Tibial nerve (tissue), 4 donors: ENCODE measurements around the gene CAPN11. TPM values are rescaled to one million over a fixed set of nuclear protein-coding genes. Genes with fewer than 3 reads are reported as not detected.
A peak's percentile ranks its signal among the peaks of the same experiment; 100 is the strongest.

Source experiments
- DNase-seq, 2 donors: peaks; one replicate each; pipeline ENCODE4 v3.0.0-alpha.2; 2019; ENCODE audit warnings: low spot score in 2 of 2
- H3K27ac ChIP-seq, 4 donors: fragments of 200-600 bp; sonication (generic) in 3 of 4; one replicate each; pipeline ENCODE4 v1.5.1; 2017 to 2019; ENCODE audit warnings: mild to moderate bottlenecking in 1 of 4
- H3K27me3 ChIP-seq, 2 donors: fragments of 200-600 bp; sonication (generic) in 1 of 2; one replicate each; pipeline versions ENCODE4 v1.5.1 to v1.6.0; 2017 to 2019
- H3K36me3 ChIP-seq, 3 donors: fragments of 200-600 bp; sonication (generic); one replicate each; pipeline ENCODE4 v1.5.1; 2018 to 2019
- H3K4me1 ChIP-seq, 4 donors: fragments of 200-600 bp; sonication (generic) in 3 of 4; one replicate each; pipeline ENCODE4 v1.5.1; 2017 to 2019
- H3K4me3 ChIP-seq, 4 donors: fragments of 200-600 bp; sonication (generic) in 3 of 4; one replicate each; pipeline ENCODE4 v1.5.1; 2017 to 2019; ENCODE audit warnings: mild to moderate bottlenecking in 1 of 4, moderate library complexity in 1 of 4
- H3K9me3 ChIP-seq, 4 donors: fragments of 200-600 bp; sonication (generic) in 3 of 4; one replicate each; pipeline ENCODE4 v1.5.1; 2017 to 2019
- CTCF ChIP-seq, 5 experiments: fragments of 200-600 bp in 3 of 5; fragments of 450-650 bp in 2 of 5; sonication (generic) in 3 of 5; IDR thresholded peaks; one replicate each; pipeline ENCODE4 v1.5.1; 2016 to 2019; ENCODE audit warnings: antibody characterized with exemption in 5 of 5, mild to moderate bottlenecking in 3 of 5, moderate library complexity in 2 of 5
- EP300 ChIP-seq, 2 donors: sonication (generic); formaldehyde crosslinking; IDR thresholded peaks; one replicate each; pipeline ENCODE4 v1.6.1; 2017; ENCODE audit warnings: antibody characterized with exemption in 2 of 2, mild to moderate bottlenecking in 1 of 2
- POLR2A ChIP-seq, 2 donors: fragments of 450-650 bp; IDR thresholded peaks; one replicate each; pipeline ENCODE4 v1.6.1; 2017; ENCODE audit warnings: antibody characterized with exemption in 2 of 2, mild to moderate bottlenecking in 2 of 2, moderate library complexity in 2 of 2
- WGBS, 2 donors: methylation state at CpG; one replicate each; pipeline ENCODE4 v1.1.5; 2018; 5-methylcytosine and 5-hydroxymethylcytosine counted together
- total RNA-seq, 4 donors: library from RNA; depleted of rRNA; stranded (reverse); fragments of >200 nt; gene quantifications; one replicate each; pipeline ENCODE4 v1.1.0, GENCODE V29; 2016

CAPN11 gene
- total RNA-seq, 4 donors from 2014 or later, result 0.21 to 6.5 (median 4.2) TPM

GRCh38 chr6:44186635-44187025 is 28.0 kb downstream of the CAPN11 start:
- Histone ChIP-seq H3K27me3 (no peaks in the 10 kb centered on the region), H3K4me1 (no peaks in the 10 kb centered on the region), H3K27ac (peak overlapping the region in 1 of 4 donors; percentile 38), H3K36me3 (no peaks in the 10 kb centered on the region), H3K4me3 (no peak overlapping the region), H3K9me3 (no peaks in the 10 kb centered on the region)
- 58 to 71% methylated on average over 7 of the region's 7 CpGs for WGBS, 2 donors
- no peak for TF ChIP-seq EP300 (IDR thresholded peaks at IDR 0.05)
- TF ChIP-seq CTCF (IDR thresholded peaks at IDR 0.05), result no peak
- TF ChIP-seq POLR2A (IDR thresholded peaks at IDR 0.05), result no peak
- no peak for DNase-seq

DNA sequence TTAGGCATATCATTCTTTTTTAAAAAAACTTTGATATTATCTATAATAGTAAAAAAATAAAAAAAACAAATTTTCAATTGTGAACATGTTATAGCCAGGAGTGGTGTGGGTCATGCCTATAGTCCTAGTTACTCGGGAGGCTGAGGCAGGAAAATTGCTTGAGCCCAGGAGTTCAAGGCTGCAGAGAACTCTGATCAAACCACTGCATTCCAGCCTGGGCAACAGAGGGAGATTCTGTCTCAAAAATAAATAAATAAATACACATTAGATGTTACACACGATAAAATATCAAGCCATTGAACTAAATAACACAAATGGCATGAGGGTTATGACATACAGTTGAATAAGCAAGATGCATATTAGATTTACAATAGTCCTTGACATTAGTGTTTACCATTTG is 30.2 kb downstream of the CAPN11 start:
- no peaks in the 10 kb centered on the region for H3K4me1 ChIP-seq
- no peak overlapping the region for H3K4me3 ChIP-seq
- WGBS, 2 donors, result 59 to 61% methylated on average over 2 of the region's 2 CpGs
- no peaks in the 10 kb centered on the region for H3K36me3 ChIP-seq
- H3K27ac ChIP-seq, result no peak overlapping the region
- no peak for DNase-seq
- no peaks in the 10 kb centered on the region for H3K27me3 ChIP-seq
- no peak for TF ChIP-seq EP300 (IDR thresholded peaks at IDR 0.05)
- no peak for TF ChIP-seq CTCF (IDR thresholded peaks at IDR 0.05)
- no peak for TF ChIP-seq POLR2A (IDR thresholded peaks at IDR 0.05)
- no peaks in the 10 kb centered on the region for H3K9me3 ChIP-seq

DNA sequence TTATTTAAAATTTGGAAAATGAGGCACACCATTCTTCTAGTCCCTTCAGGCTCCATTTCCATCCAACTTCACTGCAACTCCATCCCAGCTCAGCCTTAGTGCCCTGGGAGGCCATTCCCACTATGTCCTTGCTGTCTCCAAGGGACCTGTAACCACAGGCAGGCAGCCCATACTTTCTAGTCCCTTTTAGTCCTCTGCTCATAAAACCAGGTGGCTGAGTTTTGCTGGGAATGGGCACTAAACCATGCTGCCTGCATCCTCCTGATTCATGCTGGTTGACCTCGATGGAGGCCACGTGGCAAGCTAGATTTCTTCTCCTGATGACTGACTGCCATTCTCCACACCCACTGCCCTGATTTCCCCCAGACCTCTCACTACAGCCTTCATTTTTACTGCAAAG is 30.6 kb downstream of the CAPN11 start:
- Histone ChIP-seq H3K4me1 (no peaks in the 10 kb centered on the region), H3K36me3 (no peaks in the 10 kb centered on the region), H3K4me3 (no peak overlapping the region), H3K9me3 (no peaks in the 10 kb centered on the region), H3K27ac (no peak overlapping the region), H3K27me3 (no peaks in the 10 kb centered on the region)
- TF ChIP-seq EP300 (IDR thresholded peaks at IDR 0.05), result no peak
- TF ChIP-seq CTCF (IDR thresholded peaks at IDR 0.05), result no peak
- TF ChIP-seq POLR2A (IDR thresholded peaks at IDR 0.05), result no peak
- DNase-seq, result no peak
- 73% methylated on average over 2 of the region's 2 CpGs for WGBS, 2 donors

DNA sequence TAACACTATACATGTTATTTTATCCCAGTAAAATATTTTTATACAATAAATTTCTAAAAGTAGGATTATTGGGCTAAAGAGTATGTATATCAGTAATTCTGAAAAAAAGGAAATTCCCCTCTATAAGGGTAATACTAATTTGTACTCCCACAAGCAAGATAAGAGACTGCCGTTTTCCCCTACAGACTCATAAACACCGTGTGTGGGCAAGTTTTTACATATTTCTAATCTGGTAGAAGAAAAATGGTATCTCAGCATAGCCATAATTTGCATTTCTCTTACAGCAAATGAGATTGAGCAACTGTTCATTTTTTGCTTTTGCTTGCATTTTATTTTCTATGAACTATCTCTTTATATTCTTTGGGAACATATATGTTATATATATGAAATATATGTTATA is 32.1 kb downstream of the CAPN11 start:
- no peaks in the 10 kb centered on the region for H3K9me3 ChIP-seq
- H3K4me3 ChIP-seq, result no peak overlapping the region
- H3K27me3 ChIP-seq, result no peaks in the 10 kb centered on the region
- WGBS, 2 donors, result 26 to 30% methylated on average over 2 of the region's 2 CpGs
- TF ChIP-seq CTCF (IDR thresholded peaks at IDR 0.05), result no peak
- TF ChIP-seq EP300 (IDR thresholded peaks at IDR 0.05), result no peak
- TF ChIP-seq POLR2A (IDR thresholded peaks at IDR 0.05), result no peak
- no peak overlapping the region for H3K27ac ChIP-seq
- no peaks in the 10 kb centered on the region for H3K4me1 ChIP-seq
- DNase-seq, result no peak
- H3K36me3 ChIP-seq, result no peaks in the 10 kb centered on the region

DNA sequence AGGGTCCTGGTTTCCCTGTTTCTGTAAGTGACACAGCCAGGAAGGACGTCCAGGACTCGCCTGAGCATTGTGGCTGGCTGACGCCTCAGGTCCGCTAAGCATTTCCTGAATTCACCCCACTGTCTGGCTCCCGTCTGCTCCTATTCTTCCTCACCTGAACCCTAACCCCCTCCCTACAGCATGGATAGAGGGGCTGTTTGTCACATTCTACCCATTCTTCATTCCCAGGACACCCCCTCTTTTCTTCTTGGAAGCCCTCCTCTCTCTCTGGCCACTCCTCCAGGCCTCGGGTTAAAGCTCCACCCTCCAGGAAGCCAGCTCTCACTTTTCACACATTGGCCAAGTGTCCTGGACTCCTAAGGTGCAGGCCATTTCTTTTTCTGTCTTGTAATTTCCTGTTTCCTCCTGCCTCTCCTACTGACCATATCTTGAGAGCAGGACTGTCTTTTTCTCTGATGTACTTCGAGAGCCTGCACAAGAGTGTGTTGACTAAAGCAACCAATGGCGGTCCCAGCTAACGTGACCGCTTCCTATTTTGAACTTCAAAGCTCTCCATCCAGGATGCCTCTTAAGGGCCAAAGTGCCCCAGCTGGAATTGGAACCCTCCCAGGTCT is 33.9 kb downstream of the CAPN11 start:
- no peak for DNase-seq

More for the DNA sequence above, 33.9 kb downstream of the CAPN11 start:
- TF ChIP-seq EP300 (IDR thresholded peaks at IDR 0.05) (no peak), POLR2A (IDR thresholded peaks at IDR 0.05) (no peak), CTCF (IDR thresholded peaks at IDR 0.05) (no peak)
- Histone ChIP-seq H3K9me3 (no peaks in the 10 kb centered on the region), H3K36me3 (no peaks in the 10 kb centered on the region), H3K27me3 (no peaks in the 10 kb centered on the region), H3K4me3 (no peak overlapping the region), H3K4me1 (no peaks in the 10 kb centered on the region), H3K27ac (peak overlapping the region in 1 of 4 donors; percentile 41)
- 53 to 61% methylated on average over 10 of the region's 10 CpGs for WGBS, 2 donors
